B cell (primary cell): ENCODE results near the gene ETFDH. TPM values are rescaled to one million over a fixed set of nuclear protein-coding genes. Genes with fewer than 3 reads are reported as not detected.

ENCODE experiments used
- ATAC-seq: fragments of 200-7000 bp; cut with Tn5 transposase; one replicate; pipeline ENCODE4 v1.10.0; 2021; ENCODE audit warnings: low read depth, mild to moderate bottlenecking, moderate number of reproducible peaks, moderate library complexity
- CTCF ChIA-PET: fragments of 350-600 bp; sonication (Branson Sonifier 250); formaldehyde crosslinking; loops from one replicate; lab custom pipeline; 2021; ENCODE audit warnings: antibody characterized with exemption, inconsistent platforms; lab: Charles Lee
- POLR2A ChIA-PET: fragments of 350-600 bp; sonication (Branson Sonifier 250); formaldehyde crosslinking; loops from one replicate; lab custom pipeline; 2021; ENCODE audit warnings: antibody characterized with exemption; lab: Charles Lee
- DNase-seq: peaks from one replicate; pipeline ENCODE4 v3.0.0; 2013
- H2AFZ ChIP-seq: 2 replicates; pipeline ENCODE4 v1.6.1; 2012; ENCODE audit warnings: mild to moderate bottlenecking, low read depth, low read length; ENCODE audit not compliant: insufficient read depth, poor library complexity, severe bottlenecking
- H3K27ac ChIP-seq, 2 donors: 1 replicate in 1 of 2; 2 replicates in 1 of 2; pipeline ENCODE4 v1.5.1; 2012 to 2013; ENCODE audit warnings: low read length in 2 of 2, mild to moderate bottlenecking in 2 of 2, moderate library complexity in 1 of 2
- H3K27me3 ChIP-seq, 4 experiments: fragments of 200-600 bp in 1 of 4; sonication (generic) in 1 of 4; replicated peaks in 1 of 4; 1 replicate in 2 of 4; 2 replicates in 2 of 4; pipeline versions ENCODE4 v1.6.1 to v1.7.0; 2013 to 2016; ENCODE audit warnings: low read length in 3 of 4, mild to moderate bottlenecking in 2 of 4, mixed read lengths in 1 of 4, moderate library complexity in 1 of 4; ENCODE audit not compliant: insufficient read depth in 4 of 4, control insufficient read depth in 3 of 4; ENCODE audit errors: control extremely low read depth in 1 of 4
- H3K36me3 ChIP-seq, 2 experiments: replicated peaks in 1 of 2; 1 replicate in 1 of 2; 2 replicates in 1 of 2; pipeline versions ENCODE4 v1.6.1 to v1.7.1; 2013; ENCODE audit warnings: low read length in 1 of 2; ENCODE audit not compliant: insufficient read depth in 2 of 2, control insufficient read depth in 1 of 2; ENCODE audit errors: control extremely low read depth in 1 of 2, extremely low read depth in 1 of 2
- H3K4me1 ChIP-seq, 2 donors: fragments of 200-600 bp in 1 of 2; sonication (generic) in 1 of 2; 1 replicate in 1 of 2; 2 replicates in 1 of 2; pipeline versions ENCODE4 v1.5.1 to v1.6.1; 2013 to 2017; ENCODE audit warnings: low read length in 2 of 2; ENCODE audit not compliant: control insufficient read depth in 2 of 2, insufficient read depth in 2 of 2
- H3K4me2 ChIP-seq: replicated peaks from 2 replicates; pipeline ENCODE3; 2012; ENCODE audit warnings: mild to moderate bottlenecking, low read depth, low read length; ENCODE audit not compliant: poor library complexity, severe bottlenecking
- H3K4me3 ChIP-seq, 5 experiments: fragments of 200-600 bp in 1 of 5; sonication (generic) in 1 of 5; 1 replicate in 3 of 5; 2 replicates in 2 of 5; pipeline versions ENCODE4 v1.5.1 to v1.7.0; 2011 to 2016; ENCODE audit warnings: low read length in 4 of 5, mild to moderate bottlenecking in 4 of 5, low read depth in 2 of 5, control low read depth in 1 of 5, moderate library complexity in 1 of 5; ENCODE audit not compliant: insufficient read depth in 1 of 5; ENCODE audit errors: control extremely low read depth in 1 of 5, extremely low read depth in 1 of 5
- H3K79me2 ChIP-seq: fragments of 200-600 bp; sonication (generic); one replicate; pipeline ENCODE4 v1.6.0; 2016; ENCODE audit warnings: low read length; ENCODE audit not compliant: control insufficient read depth, insufficient read depth
- H3K9ac ChIP-seq: fragments of 200-600 bp; sonication (generic); 2 replicates; pipeline ENCODE4 v1.6.1; 2017; ENCODE audit warnings: mild to moderate bottlenecking, low read length, moderate library complexity
- H3K9me3 ChIP-seq, 3 donors: one replicate each; pipeline versions ENCODE4 v1.6.1 to v1.7.1; 2013; ENCODE audit warnings: low read length in 2 of 3; ENCODE audit not compliant: control insufficient read depth in 2 of 3, insufficient read depth in 1 of 3; ENCODE audit errors: control extremely low read depth in 1 of 3
- H4K20me1 ChIP-seq: 2 replicates; pipeline ENCODE4 v1.6.0; 2012; ENCODE audit warnings: mild to moderate bottlenecking, low read length; ENCODE audit not compliant: insufficient read depth, control insufficient read depth, poor library complexity, severe bottlenecking
- H3K27ac Mint-ChIP-seq: one replicate; pipeline ENCODE4 v1.8.0; 2021; ENCODE audit warnings: mixed read lengths
- H3K27me3 Mint-ChIP-seq: one replicate; pipeline ENCODE4 v1.8.0; 2021; ENCODE audit warnings: mixed read lengths
- H3K4me1 Mint-ChIP-seq: one replicate; pipeline ENCODE4 v1.8.0; 2021; ENCODE audit warnings: mixed read lengths
- H3K4me3 Mint-ChIP-seq: one replicate; pipeline ENCODE4 v1.8.0; 2021; ENCODE audit warnings: mixed read lengths
- H3K9me3 Mint-ChIP-seq: one replicate; pipeline ENCODE4 v1.8.0; 2022; ENCODE audit warnings: mixed read lengths; ENCODE audit not compliant: insufficient read depth
- CTCF ChIP-seq: fragments of 200-600 bp; IDR thresholded peaks from one replicate; pipeline ENCODE4 v1.8.0; 2022; ENCODE audit warnings: antibody characterized with exemption, mild to moderate bottlenecking
- EZH2 ChIP-seq: IDR thresholded peaks from 2 replicates; pipeline ENCODE4 v1.6.1; 2012; ENCODE audit warnings: borderline replicate concordance, low read depth, mild to moderate bottlenecking, moderate library complexity, low read length; ENCODE audit not compliant: insufficient read depth, poor library complexity, severe bottlenecking
- WGBS: methylation state at CpG from one replicate; pipeline ENCODE4 v1.1.5; 2013; ENCODE audit warnings: missing lambda C conversion rate; ENCODE audit not compliant: insufficient coverage; 5-methylcytosine and 5-hydroxymethylcytosine counted together
- intact Hi-C: fragments of 100-400 bp; cut with micrococcal nuclease; formaldehyde crosslinking; loops from one replicate; pipeline ENCODE4 v1.10.0; 2022
- polyA plus RNA-seq: library from polyadenylated mRNA; depleted of rRNA; stranded (reverse); fragments of >200 nt; gene quantifications from 2 replicates; pipeline ENCODE4 v1.2.3, GENCODE V29; 2012
- small RNA-seq: library from RNA; depleted of rRNA; stranded (forward); fragments of <200 nt; gene quantifications from one replicate; pipeline ENCODE3, GENCODE V24; 2012; ENCODE audit warnings: low replicate concordance, low read depth; ENCODE audit not compliant: insufficient read length
- total RNA-seq, 2 donors: library from RNA; stranded (reverse); fragments of 120-200 nt in 1 of 2; gene quantifications; 1 replicate in 1 of 2; 2 replicates in 1 of 2; pipeline versions ENCODE4 v1.2.3 to v1.2.4, GENCODE V29; 2013 to 2022

The ETFDH gene
- total and polyA plus RNA-seq, 2 donors (not counting 1 experiment from before 2014, with no cell fraction given): 7.8 to 10.8 TPM

- Mint-ChIP-seq H3K27ac (no peak overlapping the region), H3K4me3 (no peak overlapping the region), H3K9me3 (no peaks in the 10 kb centered on the region), H3K27me3 (peaks cover 65% of the 10 kb centered on the region), H3K4me1 (no peaks in the 10 kb centered on the region)
- Histone ChIP-seq H3K4me1 (no peaks in the 10 kb centered on the region), H2AFZ (no peak overlapping the region), H3K36me3 (no peaks in the 10 kb centered on the region), H3K79me2 (no peaks in the 10 kb centered on the region), H3K4me2 (no peak overlapping the region), H3K9ac (no peak overlapping the region), H3K27ac (no peak overlapping the region), H3K4me3 (no peak overlapping the region), H4K20me1 (no peaks in the 10 kb centered on the region), H3K9me3 (peaks cover 5 to 22% (median 6%) of the 10 kb centered on the region in 3 donors), H3K27me3 (peaks cover 0 to 48% (median 26%) of the 10 kb centered on the region in 4 experiments)
- CTCF ChIA-PET: interaction anchor here (0.6 kb wide), 1 partner anchor 95 kb away, joined by 4 read pairs; no protein-coding TSS in a partner anchor
- WGBS: 94% methylated on average over 4 of the region's 4 CpGs
- DNase-seq: no peak
- no peak for ATAC-seq
- intact Hi-C loops: no loop called here
- POLR2A ChIA-PET: no interaction called here
- no peak for TF ChIP-seq CTCF
- no peak for TF ChIP-seq EZH2
Measured at GRCh38 chr4:158758703-158759102, 86.6 kb downstream of the ETFDH start.

Small RNA genes lying within 50 kb of the gene (small RNA-seq; reads per million reads assigned to genes)
- gene RF00012: not detected

Other genes with a start within 250 kb of the ETFDH start
- not detected in 2 replicates for gene RXFP1, start 150.4 kb upstream of the ETFDH start, total RNA-seq
- gene RXFP1, start 150.4 kb upstream of the ETFDH start, polyA plus RNA-seq: not detected in 2 replicates
- gene C4orf46, start 409 bp upstream of the ETFDH start, total RNA-seq: 3.8 and 4.3 TPM in 2 replicates
- 4.6 and 18.0 TPM in 2 replicates for gene C4orf46, start 409 bp upstream of the ETFDH start, polyA plus RNA-seq
- gene PPID, start 51.1 kb downstream of the ETFDH start, total RNA-seq: 18.7 and 23.7 TPM in 2 replicates
- gene PPID, start 51.1 kb downstream of the ETFDH start, polyA plus RNA-seq: 9.4 and 16.4 TPM in 2 replicates
- gene FNIP2, start 96.7 kb downstream of the ETFDH start, total RNA-seq: 0.17 and 0.39 TPM in 2 replicates
- gene FNIP2, start 96.7 kb downstream of the ETFDH start, polyA plus RNA-seq: 0.03 and 0.10 TPM in 2 replicates